Activated effector memory CD4-positive, alpha-beta T cell treated with anti-CD3 and anti-CD28 coated beads, Interleukin-2, amount 50 U/mL, for 16 hours (primary cell): ENCODE data around the gene CFAP157.

ENCODE experiments used
- DNase-seq: peaks from one replicate; pipeline ENCODE4 v3.0.0-alpha.2; 2020

CFAP157 gene

GRCh38 chr9:127693697-127694096 is 13.1 kb upstream of the CFAP157 start:
- DNase-seq, result no peak

- DNase-seq, result no peak
Measured at GRCh38 chr9:127694890-127695720, 11.7 kb upstream of the CFAP157 start.

DNA sequence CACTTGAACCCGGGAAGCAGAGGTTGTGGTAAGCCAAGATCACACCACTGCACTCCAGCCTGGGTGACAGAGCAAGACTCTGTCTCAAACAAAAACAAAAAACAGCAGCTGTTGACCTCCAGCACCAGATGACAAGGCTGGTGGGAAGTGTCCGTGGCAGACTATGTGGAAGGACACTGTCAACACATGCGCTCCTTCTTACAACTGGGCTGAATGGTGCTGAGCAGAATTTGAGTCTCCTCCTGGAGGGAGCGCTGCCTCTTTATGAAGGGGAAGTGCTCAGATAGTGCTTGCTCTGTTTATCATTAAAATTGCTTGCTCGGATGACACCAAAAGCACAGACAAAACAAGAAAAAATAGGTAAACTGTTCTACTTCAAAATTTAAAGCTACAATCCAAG is 9.2 kb upstream of the CFAP157 start:
- DNase-seq, result no peak

DNA sequence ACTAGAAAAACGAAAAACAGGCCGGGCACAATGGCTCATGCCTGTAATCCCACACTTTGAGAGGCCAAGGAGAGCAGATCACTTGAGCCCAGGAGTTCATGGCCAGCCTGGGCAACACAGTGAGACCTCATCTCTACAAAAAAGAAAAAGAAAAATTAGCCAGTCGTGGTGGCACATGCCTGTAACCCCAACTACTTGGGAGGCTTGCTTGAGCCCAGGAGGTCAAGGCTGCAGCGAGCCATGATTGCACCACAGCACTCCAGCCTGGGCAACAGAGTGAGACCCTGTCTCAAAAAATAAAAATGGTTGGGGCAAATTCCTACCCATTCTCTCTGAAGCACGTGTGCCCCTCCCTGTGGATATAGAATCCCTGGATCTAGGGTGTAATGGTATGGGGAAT is 8.4 kb upstream of the CFAP157 start:
- no peak for DNase-seq

DNA sequence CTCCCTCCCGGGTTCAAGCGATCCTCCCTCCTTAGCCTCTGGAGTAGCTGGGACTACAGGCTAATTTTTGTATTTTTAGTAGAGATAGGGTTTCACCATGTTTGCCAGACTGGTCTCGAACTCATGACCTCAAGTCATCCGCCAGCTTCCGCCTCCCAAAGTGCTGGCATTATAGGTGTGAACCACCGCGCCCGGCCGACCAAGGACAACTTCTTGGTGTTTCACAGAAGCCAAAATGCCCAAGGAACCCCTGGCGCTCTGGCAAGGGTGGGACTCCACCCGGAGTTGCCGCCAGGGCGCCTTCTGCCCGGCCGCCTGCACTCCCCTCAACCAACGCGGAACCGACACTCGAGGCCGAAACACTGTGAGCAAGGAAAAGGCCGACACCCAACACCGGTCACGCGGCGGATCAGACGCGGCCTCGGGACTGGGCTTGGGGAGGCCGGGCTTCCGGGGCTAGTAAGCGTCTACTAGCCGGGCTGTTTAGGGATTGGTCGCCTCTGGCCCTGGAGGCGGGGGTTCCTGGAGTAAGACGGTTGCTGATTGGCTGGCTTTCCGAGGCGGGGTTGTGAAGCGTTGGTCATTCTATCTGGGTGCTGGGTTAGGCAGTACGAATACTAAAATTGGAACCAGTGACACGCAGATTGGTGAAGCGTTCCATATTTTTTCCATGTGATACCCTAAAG is 7.7 kb upstream of the CFAP157 start:
- peak; percentile 93 for DNase-seq

DNA sequence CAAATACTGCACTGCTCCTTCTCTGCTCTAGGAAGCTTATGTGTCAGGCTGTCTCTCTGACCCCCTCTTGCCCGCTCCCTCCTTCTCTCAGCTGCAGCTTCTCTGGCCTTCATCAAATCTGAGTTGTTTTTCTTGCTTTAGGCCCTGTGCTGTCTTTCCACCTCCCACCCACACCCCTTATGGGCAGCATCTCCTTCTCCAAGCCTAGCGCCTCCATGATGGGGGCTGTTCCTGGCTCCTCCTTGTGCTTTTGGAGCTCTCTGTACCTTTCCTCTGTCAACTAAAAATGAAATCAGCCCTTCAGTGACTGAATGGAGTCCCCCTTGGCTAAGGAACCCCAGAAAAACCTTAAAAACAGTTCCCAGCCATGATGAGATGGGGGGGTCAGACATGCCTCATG is 6.6 kb upstream of the CFAP157 start:
- no peak for DNase-seq

DNA sequence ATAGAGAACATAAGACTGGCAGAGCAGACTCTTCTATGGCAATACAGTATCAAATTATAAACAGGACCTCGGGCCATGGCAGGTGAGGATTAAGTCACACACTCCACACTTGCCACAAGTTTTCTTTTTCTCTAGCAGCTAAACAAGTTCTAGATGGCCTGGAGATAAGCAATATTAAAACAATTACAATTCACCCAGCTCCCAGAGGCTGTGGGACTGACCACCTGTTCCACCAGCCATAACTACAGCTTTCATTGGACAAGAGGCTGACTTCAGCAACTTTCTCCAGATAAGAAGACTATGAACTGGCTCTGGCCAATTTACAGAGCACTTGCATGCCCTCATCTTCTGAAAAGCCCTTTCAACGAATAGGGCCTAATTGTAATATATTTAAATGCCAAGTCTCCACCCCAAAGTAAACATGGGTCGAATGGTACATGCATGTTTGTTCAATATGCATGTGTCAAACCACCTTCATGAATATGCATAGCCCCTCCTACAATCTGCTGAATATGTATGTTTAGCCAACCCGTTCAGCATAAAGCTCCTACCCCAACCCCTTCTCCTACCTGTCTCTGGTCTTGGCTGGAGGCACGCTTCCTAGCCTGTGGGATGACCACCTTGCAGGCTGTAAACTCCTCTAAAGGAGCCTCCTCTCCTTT is 6.1 kb upstream of the CFAP157 start:
- no peak for DNase-seq

DNA sequence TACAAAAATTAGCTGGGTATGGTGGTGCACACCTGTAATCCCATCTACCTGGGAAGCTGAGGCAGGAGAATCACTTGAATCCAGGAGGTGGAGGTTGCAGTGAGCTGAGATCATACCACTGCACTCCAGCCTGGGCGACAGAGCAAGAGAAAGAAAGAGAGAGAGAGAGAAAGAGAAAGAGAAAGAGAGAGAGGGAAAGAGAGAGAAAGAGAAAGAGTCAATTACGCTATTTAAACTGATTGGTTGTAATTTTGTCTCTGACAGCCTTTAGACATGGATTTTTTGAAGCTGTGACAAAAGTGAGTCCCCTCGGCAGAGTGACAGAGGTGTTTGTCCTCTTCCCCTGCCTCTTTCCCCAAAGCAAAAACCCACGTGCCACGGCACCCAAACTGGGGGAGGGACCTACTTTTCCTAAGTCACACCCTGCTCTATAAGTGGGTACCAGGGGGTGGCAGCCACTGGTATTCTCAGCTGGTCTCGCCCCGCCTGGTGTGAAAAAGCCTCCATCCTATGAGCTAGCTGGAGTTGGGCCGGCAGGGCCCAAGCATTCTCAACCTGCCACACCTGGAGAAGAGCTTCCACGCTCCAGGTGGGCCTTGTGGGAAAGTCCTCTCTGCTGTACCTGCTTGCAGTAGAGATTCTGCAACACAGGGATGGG is 3.4 kb upstream of the CFAP157 start:
- no peak for DNase-seq

DNA sequence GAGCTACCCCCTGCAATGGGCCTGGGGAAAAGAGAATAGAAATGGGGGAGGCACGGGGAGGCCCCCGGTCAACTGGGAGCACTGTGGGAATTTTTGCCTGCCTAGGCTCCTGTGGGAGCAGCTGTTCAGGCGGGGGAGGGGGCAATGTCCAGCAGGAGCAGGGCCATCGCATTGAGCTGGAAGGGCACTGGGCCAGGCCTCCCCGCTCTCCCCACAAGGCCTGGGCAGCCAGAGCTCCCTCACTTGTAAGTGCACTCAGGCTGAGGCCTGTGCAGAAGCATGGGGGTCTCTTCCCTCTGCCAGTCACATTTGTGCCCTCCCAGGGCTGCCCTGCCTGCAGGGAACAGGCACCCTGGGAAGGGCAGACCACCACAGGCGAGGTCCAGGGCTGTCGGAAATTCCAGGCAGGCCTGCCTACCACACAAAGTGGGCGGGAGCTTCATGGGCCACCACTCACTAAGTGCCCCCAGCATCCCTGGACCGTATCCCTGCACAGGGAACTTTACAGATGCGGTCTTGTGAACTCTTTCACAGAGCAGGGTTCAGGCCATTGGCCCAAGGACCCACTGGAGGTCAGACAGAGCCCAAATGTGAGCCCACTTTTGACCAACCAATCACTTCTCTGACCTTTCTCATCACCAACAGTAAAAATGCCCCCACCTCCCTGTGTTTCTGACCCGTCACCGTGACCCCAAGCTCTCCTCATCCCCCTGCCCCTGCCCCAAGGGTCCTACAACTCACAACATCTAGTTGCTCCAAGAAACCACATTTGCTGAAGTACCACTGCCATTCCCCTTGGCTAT is 1.0 kb upstream of the CFAP157 start:
- DNase-seq, result no peak

DNA sequence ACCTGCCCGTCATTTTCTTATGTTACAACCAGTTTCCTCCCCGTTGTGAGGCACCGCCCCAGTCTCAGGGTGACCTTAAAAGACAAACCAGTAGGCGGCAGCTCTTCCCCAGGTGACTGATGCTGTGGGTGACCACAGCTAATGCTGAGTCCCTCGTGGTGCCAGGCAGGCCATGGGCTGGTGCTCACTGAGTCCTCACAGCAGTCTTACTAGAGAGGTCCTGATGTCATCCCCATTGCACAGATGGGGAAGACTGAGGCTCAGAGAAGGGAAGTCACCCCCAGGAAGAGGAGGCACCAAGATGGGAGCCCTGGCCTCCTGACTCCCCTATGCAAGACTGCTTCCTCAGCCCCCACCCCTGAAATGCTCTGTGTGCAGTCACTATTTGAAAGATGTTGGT is 978 bp downstream of the CFAP157 start:
- peak; percentile 79 for DNase-seq

- DNase-seq, result no peak
Measured at GRCh38 chr9:127708952-127709587, 2.3 kb downstream of the CFAP157 start.

DNA sequence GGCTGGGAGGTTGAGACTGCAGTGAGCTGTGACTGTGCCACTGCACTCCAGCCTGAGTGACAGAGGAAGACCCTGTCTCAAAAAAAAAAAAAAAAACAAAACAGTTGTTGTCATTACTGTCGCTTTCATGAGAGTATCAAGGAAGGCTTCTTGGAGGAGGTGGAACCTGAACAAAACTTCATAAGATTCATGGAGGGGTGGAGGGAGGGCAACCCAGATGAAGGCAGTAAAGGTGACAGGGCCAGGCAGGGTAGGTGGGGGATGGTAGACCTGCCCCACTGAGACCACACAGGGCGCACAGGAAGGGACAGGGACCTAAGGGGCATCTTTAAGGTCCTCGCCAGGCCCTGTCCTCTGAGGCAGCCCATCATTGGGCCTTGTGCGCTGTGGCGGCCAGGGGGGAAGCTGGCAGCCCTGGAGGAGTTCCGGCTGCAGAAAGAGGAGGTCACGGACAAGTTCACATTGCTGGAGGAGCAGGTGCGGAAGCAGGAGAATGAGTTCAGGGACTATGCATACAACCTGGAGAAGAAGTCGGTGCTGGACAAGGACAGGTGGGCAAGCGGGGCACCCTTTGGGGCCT is 3.5 kb downstream of the CFAP157 start:
- no peak for DNase-seq

GRCh38 chr9:127711226-127711701 is 4.5 kb downstream of the CFAP157 start:
- DNase-seq, result no peak

DNA sequence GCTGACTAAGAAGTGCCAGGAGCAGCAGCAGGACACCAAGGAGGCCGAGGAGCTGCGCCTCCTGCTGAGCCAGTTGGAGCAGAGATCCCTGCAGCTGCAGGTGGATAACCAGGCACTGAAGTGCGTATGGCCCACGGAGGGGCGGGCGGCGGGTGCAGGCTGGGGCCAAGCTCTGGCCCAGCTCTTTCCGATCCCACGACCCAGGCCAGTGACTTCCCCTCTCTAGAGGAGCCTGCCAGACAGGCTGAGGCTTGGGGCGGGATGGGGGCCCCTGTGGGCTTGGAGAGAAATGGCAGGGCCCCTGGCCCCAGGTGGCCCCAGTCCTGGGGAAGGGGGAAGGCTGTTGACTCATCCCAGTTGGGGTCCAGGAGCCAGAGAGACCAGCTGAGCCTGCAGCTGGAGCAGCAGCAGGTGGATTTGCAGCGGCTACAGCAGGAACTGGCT is 5.1 kb downstream of the CFAP157 start:
- no peak for DNase-seq

- DNase-seq, result no peak
Measured at GRCh38 chr9:127712371-127712770, 5.6 kb downstream of the CFAP157 start.

DNA sequence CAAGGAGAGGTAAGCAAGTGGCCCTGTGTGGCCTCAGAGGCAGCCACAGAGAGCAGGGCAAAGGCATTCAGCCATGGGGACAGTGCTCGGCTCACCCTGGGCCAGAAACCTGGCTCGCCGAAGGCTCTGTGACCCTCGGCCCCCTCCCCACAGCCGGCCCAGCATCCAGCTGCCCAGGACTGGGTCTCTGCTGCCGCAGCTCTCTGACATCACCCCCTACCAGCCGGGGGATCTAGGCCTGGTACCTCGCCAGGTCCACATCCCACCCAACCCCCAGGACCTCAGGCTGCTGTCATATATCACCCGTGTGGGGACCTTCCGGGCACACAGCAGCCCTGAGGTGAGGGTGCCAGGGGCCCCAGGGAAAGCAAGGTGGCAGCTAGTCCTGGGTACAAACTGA is 6.1 kb downstream of the CFAP157 start:
- no peak for DNase-seq

GRCh38 chr9:127714020-127714750 is 7.4 kb downstream of the CFAP157 start:
- DNase-seq, result no peak

- DNase-seq, result no peak
Measured at GRCh38 chr9:127714951-127715469, 8.2 kb downstream of the CFAP157 start.

GRCh38 chr9:127715470-127716337 is 8.9 kb downstream of the CFAP157 start, which contains the start of the genes PTRH1 and TTC16:
TSS of gene PTRH1 (minus strand) at chr9:127715663. CDS start at chr9:127715639, 24 bp downstream.
TSS of gene TTC16 (plus strand) at chr9:127716079. CDS start at chr9:127716146, 67 bp downstream.
- DNase-seq, result peak; percentile 99
